HPDE6-E6E7 (cell line): ENCODE results near the gene MED13L.

Experiments used
- DNase-seq: peaks from one replicate; pipeline ENCODE4 v3.0.0; 2011; ENCODE audit warnings: missing footprints; ENCODE audit errors: extremely low spot score

Gene MED13L

DNA sequence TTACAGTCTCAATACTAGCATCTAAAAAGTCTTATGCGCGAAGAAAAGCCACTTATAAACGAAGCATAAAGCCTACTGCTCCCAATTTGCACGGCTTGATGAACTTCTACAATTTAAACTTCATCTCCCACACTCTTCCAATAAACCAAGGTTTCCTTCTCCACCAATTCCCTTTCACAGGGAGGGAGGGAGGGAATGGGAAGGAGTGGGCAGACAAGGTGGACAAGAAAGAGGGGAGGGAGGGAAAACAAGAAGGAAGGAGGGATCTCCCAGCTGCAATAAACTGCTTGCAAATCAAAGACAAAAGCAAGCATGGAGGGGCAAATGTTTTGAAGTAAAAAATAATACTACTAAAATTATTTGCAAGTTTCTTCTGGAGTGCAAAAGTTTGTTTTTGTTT lies 64.5 kb downstream of the MED13L start:
- no peak for DNase-seq

GRCh38 chr12:116210762-116211161 lies 66.7 kb downstream of the MED13L start:
- no peak for DNase-seq

DNA sequence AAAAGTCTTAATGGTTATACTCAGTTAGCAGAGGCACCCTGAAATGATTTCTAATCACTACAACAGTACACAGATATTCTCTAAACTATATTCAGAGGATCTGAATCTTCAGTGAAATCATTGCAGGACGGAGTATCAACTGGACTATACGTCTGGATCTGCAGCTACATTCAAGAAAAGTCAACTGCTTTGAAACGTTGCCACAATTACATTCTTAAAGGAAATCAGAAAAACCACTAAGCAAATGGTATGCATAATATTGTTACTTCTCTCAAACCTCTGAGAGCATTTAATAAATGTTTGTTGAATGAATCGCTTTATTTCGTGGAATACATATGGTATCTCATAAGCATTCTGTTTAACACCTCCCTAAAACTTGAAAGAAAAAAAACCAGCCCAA lies 67.4 kb downstream of the MED13L start:
- DNase-seq = no peak

DNA sequence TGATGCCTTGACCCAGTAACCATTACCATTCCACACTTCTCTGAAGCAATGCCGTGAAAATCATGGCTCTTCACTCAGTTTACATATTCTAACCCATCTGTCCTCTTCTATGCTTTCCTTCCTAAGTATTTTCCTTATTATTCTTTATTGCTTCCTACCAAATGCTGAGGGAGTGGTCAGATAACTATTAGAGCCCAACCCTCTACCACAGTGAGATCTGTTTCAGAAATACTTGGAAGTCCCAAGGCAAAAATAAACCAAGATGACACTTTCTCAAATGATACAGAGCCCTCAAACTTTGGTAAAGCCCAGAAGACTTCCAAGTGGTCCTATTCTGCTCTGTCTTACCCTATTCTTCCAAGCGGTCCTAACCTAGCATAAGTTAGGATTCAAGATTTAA lies 68.0 kb downstream of the MED13L start:
- DNase-seq = no peak

DNA sequence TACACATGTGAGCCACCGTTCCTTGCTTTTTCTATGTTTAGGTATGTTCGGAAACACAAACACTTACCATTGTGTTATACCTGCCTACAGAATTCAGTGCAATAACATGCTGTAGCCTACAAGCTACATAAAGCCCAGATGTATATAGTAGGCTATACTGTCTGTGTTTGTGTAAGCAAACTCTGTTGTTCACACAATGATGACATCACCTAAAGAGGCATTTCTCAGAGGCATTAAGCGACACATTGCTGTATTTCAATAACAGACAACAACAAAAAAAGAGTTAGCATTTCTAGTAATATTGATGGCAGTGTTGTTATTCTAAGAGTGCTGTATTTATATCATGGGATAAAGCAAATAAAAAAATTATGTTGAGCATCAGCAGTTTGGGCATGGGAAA lies 70.2 kb downstream of the MED13L start:
- no peak for DNase-seq

GRCh38 chr12:116206828-116207227 lies 70.7 kb downstream of the MED13L start:
- DNase-seq = no peak

DNA sequence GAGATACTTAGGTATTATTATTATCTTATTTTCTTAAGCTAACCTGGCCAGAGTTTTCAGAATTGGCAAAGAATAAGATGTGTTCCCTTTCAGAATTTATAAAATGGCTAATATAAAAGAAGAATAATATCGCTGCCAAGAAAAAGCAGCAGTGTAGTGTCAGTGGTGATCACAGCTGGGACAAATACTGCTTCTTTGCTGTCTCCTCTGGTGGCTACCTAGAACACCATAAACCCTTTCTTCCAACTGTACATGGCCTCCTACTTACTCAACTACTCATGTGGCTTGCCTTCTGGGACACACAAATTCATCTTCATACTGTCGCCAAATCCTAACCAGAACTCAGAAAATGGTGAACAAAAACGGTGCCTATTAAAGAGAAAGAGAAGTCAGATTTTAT lies 72.7 kb downstream of the MED13L start:
- no peak for DNase-seq

DNA sequence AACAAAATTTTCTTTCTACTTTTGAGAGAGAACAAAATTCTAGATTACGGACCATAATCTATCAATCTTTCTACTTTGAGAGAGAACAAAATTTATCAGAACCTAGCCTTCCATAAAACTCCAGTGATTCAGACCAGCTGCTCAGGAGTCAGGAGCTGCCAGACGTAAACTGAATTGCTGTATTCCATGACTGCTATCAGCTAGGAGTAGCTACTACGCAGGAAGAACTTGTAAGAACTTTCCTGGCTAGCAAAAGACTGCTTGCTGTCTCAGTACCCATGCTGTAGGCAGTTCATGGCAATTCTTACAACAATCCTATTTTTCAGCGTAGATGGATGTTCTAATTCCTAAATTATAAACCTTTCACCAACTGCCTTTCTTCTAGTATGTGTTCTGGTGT lies 73.3 kb downstream of the MED13L start:
- no peak for DNase-seq

DNA sequence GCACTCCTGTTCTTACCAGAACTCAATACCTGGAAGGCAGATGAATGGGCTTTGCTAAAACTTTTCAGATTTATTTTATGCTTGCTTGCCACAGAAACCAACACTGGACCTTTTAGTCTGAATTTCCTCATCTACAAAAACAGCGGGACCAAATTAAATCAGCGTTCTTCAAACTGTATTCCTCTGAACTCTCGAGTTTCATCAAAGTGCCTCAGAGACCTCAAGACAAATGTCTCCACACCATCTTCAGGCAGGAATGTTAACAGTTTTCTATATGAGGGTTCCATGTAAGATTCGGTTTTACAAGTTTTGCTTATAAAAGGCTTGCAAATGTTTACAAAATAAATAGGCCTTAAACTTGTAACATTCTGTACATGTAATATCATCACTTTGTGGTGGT lies 74.6 kb downstream of the MED13L start:
- DNase-seq = no peak

GRCh38 chr12:116202433-116202832 lies 75.1 kb downstream of the MED13L start:
- DNase-seq = no peak

DNA sequence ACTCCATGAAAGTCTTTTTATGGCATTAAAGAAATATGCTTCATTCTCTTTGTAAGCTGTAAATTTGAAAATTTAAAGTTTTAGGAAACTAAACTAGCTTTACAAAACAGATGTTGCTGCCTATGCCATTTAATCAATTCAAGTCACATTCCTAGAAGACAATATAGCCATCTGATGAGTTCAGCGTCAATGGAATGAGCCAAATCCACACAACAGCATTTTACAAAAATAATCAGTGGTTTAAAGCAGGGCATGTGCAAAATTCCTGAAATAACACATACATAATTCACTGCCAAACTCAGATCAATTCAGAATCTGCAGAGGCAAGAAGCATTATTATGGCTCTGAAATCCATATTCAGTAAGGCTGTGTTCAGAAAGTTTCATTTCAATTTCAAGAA lies 75.6 kb downstream of the MED13L start:
- DNase-seq = no peak

GRCh38 chr12:116201359-116201758 lies 76.1 kb downstream of the MED13L start:
- no peak for DNase-seq

- DNase-seq = no peak
Observed at GRCh38 chr12:116200812-116201211, 76.7 kb downstream of the MED13L start.

GRCh38 chr12:116199160-116199706 lies 78.3 kb downstream of the MED13L start:
- no peak for DNase-seq

GRCh38 chr12:116196752-116197718 lies 80.5 kb downstream of the MED13L start:
- DNase-seq = no peak

- no peak for DNase-seq
Observed at GRCh38 chr12:116196226-116196625, 81.3 kb downstream of the MED13L start.

DNA sequence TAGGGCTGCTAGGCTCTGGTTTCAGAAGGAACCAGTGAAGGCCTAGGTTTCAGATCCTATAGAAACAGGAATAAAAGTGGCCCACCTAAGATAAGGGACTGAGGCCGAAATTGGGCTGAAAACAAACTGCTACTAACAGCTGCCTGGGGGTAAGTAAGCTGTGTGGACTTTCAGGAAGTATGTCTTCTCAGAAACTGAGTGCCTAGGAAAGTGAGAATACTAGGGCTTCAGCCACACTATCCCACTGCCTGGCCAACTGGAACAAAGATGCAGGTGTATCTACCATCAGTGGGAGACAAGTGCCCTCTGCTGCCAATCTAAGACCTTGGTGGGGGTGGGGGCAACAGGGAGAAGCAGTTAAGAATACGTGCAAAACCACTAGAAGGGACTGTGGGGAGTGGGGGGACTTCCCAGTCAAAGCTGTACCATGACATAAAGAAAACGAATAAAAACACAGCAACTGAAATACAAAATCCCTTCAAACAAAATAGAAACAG lies 82.5 kb downstream of the MED13L start:
- no peak for DNase-seq

GRCh38 chr12:116189692-116190091 lies 87.8 kb downstream of the MED13L start:
- DNase-seq = no peak

DNA sequence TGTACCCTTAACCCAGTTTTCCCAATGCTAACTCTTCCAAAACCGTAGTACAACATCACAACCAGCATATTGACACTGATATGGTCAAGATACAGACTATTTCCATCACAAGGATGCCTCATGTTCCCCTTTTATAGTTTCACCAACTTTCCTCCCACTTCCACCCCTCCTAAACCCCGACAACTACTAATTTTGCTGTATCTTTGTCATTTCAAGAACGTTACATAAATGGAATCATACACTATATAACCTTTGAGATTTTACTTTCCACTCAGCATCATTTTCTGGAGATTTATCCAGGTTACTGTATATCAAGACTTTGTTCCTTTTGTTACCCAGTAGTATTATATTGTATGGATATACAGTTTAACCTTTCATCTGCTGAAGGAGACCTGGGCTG lies 88.9 kb downstream of the MED13L start:
- DNase-seq = no peak

DNA sequence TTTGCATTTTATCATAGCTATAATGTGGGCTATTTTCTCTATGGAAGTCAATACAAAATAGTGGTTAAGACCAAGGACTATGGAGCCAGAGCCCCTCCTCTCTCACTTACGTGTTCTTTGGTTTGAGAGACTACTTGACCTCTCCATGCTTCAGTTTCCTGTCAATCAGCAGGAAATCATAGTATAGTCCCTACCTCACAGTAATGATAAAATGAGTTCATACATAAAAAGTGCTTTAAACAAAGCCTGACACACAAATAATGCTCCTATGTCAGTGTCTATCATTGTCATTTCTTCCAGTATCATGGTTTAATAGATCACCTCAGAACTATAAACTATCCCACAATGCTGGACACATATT lies 90.4 kb downstream of the MED13L start:
- no peak for DNase-seq

DNA sequence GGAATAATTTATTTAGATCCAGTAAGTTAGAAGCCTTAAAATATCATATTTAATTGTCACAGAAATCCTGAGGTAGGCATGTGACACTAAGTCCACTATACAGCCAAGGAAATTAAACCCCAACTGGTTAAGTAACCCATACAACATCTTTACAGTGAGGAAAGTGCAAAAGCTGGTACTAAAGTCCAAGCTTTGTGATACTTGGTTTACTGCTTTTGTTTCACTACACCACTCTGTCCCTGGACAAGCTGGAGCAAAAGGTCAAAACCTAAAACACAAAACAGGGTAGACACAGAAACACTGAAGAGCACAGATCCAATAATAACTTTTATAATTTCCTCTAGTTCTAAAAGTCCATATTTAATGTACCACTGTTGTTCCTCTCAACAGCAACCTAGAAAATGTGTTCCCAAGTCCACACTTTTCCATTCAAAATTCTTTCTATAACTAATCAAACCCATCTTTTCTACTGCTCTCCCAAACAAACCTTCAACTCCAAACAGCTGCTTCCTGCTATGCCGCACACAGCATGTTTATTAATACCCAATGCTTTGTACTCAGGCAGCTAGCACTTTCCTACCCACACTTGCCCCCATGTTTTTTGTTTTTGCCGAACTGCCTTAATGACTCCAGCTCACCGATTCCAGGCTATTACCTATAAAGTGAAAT lies 90.9 kb downstream of the MED13L start:
- DNase-seq = no peak

DNA sequence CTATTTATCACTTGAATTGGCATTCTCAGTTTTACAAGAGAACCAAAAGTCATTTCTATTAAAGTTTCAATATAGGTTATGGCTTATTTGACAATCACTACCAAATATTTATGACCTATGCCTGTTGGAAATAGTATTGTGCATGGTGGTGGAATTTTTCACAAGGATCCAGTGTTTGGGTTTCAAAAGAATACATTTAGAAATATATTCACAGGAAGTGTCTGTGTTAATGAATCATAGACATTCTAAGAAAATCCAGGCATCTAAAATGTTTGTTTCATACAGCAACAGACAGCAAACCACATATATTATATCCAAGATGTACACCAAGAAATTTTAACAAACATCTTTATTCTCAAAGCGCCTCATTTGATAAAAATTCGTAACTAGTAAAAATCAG lies 92.7 kb downstream of the MED13L start:
- no peak for DNase-seq

DNA sequence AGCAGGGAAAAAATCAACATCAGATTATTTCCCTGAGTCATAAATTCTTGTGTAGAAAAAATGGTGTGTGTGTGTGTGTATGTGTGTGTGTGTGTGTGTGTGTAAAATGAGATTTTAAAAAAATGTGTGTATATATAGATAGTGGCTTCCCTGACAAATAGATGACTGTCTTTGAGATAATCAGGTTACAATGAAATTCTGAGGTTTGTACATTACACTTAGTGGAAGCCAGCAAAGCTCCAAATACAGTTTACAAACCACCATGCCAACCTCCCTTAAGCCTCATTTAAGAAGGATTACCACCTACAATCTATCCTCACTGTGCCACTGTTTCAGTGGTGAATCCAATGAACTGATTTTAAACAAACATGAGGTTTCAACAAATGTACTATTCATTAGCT lies 93.8 kb downstream of the MED13L start:
- DNase-seq = no peak
